Dermis blood vessel endothelial cell (primary cell): ENCODE measurements around the gene MT1B. TPM values are rescaled to one million over a fixed set of nuclear protein-coding genes. Genes with fewer than 3 reads are reported as not detected.

ENCODE experiments used
- DNase-seq: peaks from one replicate; pipeline ENCODE4 v3.0.0; 2010
- total RNA-seq: library from RNA; depleted of rRNA; stranded (reverse); fragments of >200 nt; gene quantifications from 2 replicates; pipeline ENCODE4 v1.2.3, GENCODE V29; 2014

The MT1B gene
- not detected in 2 replicates for total RNA-seq

DNA sequence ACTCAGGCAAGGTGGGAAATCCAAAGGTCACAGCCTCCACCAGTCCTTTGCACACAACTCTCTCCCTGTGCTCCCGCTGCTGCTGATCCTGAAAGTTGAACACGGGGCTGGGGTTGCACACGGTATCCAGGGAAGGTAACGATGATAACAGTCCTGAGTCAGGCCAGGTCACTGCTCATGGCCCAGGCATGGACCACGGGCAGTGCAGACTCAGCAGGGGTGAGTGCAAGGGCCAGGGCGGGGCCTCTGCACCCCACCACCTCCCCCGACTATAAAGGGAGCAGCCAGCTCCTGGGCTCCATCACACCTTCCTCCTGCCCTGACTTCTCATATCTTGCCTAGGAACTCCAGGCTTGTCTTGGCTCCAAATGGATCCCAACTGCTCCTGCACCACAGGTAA is at the start of gene MT1B:
TSS of gene MT1B (plus strand) at position 301 of the 400 bp plus-strand sequence. CDS start at position 369, 68 bp downstream.
- DNase-seq, result no peak

DNA sequence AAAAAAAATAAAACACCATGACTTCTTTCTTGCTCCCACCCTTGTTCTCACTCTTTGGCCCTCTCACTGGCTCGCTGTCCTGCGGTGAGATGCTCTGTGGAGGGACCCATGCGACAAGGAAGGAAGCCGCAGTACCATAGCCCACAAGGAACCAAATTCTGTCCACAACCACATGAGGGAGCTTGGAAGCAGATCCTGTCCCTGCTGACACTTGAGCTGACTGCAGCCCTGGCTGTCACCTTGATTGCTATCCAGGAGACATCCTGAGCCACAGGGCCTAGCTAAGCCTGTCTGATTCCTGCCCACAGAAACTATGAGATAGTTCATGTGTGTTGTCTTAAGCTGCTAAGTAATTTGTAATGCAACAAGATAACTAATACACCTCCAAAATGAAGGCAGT is 48.1 kb upstream of the MT1B start:
- DNase-seq, result peak; percentile 74

DNA sequence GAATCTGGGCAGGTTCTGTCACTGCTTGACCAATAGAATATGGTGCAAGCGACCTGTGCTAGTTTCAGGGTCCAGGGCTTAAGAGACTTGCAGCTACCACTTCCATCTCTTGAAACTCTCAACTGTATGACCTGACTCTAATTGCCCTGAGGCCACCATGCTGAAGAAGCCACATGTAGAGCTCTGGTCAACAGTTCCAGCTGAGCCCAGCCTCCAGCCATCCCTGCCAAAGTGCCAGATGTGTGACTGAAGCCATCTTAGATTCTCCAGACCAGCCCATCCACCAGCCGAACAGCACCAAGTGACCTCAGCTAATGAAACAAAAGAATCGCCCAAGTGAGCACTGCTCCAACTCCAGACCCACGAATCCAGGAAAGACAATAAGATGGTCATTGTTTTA is 46.7 kb upstream of the MT1B start:
- no peak for DNase-seq

DNA sequence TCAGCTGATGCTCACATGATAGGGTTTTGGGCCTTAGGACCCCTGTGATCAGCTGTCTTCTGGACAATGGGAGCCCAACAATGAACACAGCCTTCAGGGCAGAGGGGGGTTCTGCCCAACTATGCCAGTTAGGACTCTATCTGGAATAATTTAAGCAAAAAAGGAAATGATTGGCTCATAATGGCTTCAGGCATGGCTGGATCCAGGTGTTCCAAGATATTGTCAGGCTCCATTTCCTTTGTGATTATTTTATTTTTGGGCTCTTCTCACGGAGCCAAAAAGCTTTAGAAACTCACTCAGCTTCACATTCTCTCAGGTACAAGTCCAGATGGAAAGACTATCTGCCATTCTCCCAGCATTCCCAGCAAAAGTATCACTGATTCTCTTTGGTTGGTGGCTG is 46.2 kb upstream of the MT1B start:
- DNase-seq, result no peak

DNA sequence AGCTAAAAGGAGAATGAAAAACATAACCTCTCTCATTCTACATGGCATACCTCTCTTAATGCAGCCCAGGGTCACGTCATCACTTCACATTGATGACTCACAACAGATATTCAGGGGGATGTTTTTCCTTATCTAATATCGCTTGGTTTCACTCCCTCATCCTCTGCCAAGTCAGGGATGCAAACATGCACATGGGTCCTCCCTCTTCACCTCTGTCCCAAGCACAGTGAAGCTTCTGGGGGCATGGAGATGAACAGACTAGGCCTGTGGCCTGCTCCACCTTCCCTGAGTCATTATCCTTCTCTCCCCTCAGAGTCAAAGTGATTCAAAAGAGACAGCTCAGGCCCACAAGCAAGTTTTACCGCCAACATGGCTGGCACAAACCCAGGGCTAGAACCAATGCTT is 45.6 kb upstream of the MT1B start:
- peak; percentile 55 for DNase-seq

DNA sequence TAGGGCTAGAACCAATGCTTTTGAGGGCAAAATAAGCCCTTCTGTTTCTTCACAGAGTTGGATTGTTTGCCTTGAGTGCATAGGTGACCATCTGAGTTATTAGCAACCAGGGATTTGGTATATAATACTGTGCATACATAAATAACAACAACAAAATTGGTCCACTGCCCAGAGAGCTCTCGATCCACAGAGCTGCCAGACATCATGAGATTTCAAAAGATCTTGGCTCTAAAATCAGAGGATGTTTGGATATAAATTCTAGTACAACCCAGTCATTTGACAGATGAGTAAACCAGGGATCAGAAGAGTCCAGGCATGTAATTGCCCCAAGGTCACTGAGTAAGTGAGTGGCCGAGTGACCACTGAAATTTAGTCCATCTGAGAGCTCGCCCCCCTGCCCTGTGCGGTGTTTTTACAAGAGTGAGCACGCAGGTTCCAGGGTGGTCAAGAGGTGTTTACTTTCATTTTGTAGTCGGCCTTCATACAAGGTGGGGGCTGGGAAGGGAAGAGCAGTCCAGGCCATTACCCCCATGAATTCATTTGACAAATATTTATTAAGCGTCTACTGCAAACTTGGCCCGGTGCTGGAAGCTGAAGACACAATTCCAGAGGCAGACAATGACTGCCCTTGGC is 45.1 kb upstream of the MT1B start:
- DNase-seq, result no peak

DNA sequence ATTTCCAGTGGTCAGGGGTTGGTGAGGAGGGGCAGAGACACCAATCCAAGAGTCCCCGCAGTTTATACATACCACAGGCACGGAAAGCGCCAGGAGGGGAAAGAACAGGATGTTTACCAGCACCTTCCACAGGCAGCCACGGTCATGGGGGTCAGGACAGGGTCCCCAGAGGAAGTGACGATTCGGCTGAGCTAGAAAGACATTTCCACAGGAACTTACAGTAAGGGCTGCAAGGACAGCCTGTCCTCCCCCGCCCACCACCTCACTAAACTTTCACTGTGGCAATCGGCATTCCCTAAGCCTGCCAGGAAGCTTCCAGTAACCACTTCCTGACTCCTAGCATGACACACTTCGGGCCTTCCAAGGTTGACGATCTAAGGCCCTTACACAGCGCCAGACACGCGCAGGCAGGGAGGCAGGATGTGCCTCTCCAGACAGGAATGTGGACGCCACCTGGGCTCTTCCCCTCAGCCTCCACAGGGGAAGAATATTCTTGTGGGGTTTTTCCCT is 44.5 kb upstream of the MT1B start:
- peak; percentile 99 for DNase-seq

DNA sequence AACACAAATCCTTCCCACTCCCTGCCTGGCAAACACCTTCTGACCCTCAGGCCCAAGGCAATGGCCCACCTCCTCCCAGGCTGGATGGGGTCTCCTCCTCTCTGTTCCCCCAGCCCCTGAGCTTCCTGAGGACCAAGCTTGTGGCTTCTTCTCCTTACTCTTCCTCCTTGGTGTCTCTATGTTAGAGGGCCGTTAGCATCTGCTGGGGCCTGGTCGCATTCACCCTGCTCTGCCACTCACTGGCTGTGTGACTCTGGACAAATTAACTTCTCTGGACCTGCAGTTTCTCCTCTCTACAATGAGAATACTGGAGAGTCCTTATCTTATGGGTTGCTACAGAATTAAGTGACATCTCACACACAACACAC is 44.0 kb upstream of the MT1B start:
- DNase-seq, result no peak

DNA sequence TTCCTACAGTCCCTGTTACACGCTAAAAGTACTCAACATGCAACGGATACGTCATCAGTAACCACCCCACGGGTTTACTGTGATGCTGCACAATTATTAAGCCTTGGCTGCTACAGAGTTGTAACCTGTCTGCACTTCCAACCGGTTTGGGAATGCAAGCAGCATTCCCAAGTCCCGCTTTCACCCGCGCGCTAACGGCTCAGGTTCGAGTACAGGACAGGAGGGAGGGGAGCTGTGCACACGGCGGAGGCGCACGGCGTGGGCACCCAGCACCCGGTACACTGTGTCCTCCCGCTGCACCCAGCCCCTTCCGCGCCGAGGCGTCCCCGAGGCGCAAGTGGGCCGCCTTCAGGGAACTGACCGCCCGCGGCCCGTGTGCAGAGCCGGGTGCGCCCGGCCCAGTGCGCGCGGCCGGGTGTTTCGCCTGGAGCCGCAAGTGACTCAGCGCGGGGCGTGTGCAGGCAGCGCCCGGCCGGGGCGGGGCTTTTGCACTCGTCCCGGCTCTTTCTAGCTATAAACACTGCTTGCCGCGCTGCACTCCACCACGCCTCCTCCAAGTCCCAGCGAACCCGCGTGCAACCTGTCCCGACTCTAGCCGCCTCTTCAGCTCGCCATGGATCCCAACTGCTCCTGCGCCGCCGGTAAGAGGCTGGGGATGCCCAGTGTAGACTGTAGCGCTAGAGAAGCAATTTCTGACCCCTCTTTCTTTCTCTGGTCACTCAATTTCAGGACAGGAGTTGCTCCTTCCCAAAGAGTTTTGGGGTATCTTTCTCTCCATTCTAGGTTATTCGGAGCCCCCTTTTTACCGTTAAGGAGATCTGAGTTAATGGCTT is 43.4 kb upstream of the MT1B start, which contains the start of gene MT2A:
TSS of gene MT2A (plus strand) at position 542 of the 833 bp plus-strand sequence. CDS start at position 614, 72 bp downstream.
- DNase-seq, result peak; percentile 98

DNA sequence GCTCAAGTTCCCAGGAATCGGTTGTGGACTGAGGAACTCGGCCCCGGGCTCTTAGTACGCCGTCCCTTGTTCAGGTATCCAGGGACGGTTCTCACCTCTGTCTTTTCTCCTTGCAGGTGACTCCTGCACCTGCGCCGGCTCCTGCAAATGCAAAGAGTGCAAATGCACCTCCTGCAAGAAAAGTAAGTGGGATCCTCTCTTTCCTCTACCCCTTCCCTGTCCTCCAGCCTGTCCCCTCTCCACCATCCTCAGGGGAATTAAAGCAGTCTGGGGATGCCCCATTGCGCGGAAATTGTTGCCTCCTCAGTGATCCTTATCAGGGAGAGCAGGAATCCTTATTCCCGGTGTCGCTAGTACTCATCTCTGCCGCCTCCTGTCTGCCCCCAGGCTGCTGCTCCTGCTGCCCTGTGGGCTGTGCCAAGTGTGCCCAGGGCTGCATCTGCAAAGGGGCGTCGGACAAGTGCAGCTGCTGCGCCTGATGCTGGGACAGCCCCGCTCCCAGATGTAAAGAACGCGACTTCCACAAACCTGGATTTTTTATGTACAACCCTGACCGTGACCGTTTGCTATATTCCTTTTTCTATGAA is 42.7 kb upstream of the MT1B start:
- DNase-seq, result peak; percentile 23

DNA sequence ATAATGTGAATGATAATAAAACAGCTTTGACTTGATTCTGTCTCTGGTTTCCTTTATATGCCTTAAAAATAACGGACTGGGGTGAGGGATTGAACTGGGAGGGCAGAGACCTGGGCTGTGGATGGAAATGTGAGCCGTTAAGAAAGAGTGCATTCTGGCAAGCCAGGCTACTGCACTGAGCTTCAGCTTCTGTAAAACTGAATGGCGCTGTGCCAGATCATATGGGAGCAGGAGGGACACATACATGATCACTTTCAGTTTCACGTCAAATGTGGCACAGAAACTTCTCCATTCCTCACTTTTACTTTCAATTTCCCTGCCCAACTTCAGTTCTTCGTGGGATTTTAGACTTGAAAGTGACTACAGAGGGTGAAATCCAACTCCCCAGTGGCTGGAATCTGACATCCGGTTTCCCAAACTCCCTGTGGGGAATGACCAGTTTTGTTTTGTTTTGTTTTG is 42.2 kb upstream of the MT1B start:
- DNase-seq, result peak; percentile 85

DNA sequence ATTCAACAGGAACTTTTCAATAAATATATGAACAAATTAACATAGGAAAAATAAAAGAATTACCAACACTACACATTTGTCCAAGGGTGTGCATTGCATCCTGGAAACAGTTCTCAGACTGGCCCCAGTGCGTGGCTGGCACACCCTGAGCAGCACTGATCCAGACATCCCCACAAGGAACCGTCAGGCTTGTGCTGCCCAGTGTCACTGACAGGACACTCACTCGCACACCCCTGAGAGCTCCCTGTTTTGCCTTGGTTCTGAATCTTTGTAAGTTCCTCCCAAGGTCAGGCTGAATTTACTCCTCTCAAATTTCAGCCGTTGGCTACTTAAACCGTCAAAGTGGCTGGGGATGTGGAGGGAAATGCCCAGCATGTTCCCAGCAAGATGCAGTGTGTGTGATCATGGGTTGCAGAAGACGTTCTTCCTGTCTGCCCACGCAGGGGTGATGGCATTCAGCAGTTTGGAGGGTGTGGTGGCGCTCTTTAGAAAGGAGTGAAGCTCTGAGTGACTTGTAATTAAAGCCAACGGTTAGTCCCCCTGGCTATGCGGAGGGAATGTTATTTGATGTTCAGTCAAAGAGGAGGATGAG is 41.6 kb upstream of the MT1B start:
- DNase-seq, result peak; percentile 80

DNA sequence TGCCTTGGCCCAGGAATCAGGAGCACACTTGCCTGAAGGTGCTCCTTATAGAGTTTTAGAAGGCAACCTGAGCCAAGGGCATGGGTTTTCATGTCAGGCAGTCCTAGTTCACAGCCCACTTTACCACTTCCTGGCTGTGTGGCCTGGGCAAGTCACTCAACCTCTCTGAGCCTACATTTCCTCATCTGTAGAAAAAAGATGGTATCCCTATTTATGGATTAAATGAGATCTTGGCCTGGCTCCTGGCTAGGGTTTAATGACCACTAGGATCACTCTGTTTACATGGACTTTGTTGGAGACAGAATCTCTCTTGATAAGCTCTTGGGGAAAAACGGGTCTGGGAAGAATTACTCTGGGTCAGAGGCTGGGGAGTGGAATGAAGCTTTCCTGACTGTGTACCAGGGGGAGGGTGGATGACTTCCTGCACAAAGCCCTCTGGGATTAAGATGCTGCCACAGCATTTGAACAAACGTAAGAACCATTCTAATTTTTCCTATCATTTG is 41.0 kb upstream of the MT1B start:
- peak; percentile 16 for DNase-seq

DNA sequence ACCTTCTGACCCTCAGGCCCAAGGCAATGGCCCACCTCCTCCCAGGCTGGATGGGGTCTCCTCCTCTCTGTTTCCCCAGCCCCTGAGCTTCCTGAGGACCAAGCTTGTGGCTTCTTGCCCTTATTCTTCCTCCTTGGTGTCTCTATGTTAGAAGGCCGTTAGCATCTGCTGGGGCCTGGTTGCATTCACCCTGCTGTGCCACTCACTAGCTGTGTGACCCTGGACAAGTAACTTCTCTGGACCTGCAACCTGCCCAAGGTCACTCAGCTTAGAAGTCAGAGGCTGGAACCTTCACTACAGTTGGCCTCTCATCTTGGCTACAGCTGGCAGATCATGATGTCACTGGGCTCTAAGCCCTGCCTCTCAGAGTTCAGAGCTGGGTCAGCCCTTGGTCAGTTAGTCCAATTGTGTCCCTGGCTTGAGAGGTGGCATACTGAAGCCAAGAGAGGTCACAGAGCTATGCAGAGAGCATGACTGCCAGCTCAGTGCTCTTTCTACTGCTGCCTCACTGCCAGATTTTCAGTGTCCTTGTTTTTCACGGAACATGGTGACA is 40.3 kb upstream of the MT1B start:
- DNase-seq, result peak; percentile 68

DNA sequence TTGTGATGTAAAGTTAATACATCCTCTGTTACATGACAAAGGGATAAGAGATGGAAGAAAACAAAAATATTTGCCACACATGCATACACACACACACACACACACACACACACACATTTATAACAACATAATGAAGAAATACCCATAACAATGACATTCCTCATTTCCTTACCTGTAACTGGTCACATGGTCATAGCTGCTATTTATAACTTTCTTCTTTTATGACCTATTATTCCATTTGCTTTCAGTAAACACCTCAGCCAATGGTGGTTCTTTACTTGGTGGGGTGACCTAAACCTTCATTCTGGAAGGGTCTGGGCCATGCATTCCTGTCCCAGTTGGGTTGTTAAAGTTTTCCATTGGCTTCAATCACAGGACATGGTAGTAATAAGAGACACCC is 38.0 kb upstream of the MT1B start:
- peak; percentile 23 for DNase-seq

DNA sequence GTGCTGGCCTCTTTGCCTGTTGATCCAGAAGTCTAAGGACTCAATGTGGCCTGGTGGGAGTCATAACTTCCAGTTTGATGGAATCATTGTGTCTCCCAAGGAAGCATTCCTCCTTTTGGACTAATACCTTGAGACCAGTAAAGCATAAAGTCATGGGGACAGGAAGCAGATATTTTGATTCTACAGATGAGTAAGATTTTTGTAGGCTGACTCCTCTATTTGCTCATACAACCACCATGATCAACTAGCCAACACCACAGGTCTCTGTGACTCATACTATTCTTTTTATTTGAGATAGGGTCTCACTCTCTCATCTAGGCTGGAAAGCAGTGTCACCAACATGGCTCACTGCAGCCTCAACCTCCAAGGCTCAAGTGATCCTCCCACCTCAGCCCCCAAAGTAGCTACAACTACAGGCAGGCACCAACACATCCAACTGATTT is 37.1 kb upstream of the MT1B start:
- peak; percentile 54 for DNase-seq

DNA sequence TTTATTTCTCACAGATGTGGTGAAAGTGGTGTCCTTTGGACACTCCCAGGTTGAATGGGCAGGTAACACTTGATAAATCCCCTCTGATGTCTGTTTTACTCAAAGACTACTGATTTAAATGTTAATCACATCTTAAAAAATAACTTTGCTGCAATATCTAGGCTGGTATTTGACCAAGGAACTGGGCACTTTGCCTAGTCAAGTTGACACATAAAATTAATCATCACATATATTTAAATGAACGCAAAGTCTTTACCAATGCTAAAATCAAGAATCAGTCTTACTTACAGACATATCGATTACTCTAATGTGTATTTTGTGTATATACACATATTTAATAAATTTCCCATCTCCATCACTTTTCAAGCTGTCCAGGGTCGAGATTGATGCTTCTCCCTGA is 36.3 kb upstream of the MT1B start:
- no peak for DNase-seq

DNA sequence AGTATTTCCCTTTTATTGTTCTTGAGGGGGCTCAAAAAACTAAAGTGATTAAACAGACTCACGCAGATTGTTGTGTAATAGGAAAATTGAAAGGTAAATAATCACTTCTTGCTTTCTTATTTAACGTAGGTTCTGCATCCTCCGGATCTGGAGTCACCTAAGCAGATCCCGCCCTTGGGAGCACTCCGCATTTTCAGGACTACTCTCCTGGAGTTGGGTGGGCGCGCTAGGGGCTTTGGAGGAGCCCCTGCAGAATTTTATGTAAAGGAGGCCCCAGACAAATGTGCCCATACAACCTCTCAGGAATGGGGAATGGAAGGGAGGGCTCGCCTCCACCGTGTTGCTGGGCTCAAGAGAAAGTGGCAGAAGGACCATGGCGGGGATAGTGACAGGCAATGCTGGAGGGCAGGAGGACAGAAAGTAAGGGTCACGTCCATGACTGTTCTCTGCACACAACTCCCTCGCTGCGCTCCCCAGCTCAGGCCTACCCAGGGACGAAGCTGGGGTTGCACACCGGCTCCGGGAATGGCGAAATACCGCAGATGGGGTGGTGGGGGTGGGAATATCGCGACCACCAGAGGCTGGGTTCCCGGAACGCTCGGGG is 35.0 kb upstream of the MT1B start:
- no peak for DNase-seq

DNA sequence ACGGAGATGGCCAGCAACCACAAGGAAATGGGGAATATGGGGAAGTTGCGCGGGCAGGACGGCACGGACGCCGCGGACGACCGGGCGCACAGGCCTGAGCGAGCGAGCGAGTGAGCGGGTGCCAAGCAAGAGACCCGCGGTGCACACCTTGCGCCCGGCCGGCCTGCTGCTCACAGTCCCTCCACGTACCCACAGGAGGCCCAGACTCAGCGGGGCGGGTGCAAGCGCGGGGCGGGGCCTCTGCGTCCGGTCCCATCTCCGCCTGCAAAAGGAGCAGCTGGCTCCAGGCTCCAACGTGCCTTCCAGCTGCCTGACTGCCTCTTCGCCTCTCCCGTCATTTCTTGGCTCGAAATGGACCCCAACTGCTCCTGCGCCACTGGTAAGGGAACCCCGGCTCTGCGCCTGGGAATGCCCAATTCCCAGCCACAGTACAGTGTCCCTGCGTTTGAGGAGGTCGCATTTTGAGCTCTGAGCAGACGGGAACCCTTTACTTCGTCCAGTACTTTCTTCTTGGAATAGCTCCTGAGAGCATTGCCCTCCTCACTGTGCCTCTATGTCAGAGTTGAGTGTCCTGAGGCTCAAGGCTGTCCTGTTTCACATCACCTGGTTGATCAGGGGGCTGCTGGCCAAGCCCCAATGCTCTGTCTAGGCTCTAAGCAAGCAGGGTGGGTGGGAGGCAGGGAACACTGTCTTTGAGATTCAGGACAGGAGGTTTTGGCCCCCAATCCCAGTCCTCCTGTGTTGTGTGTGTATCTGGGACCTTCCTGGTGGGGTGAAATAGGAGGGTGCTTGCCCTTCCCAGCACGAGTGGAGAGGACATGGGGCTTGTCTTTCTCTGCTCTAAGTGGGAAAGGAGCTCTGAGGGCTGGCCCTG is 34.2 kb upstream of the MT1B start:
- peak; percentile 63 for DNase-seq

DNA sequence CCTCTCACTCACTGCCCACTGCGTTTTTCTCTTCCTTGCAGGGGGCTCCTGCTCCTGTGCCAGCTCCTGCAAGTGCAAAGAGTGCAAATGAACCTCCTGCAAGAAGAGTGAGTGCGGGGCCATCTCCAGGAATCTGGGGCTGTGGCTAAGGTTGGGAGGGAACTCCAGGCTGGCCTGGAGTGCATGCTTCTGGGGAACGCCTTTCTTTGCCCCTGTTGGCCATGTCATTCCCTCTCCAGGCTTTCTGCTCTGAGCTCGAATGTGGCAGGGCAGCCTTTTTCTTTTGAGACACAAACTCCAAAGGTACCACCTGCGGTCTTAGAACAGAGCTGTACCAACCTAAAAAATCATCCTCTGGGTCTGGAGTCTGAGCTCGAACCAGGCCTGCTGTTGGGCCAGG is 33.5 kb upstream of the MT1B start:
- no peak for DNase-seq

DNA sequence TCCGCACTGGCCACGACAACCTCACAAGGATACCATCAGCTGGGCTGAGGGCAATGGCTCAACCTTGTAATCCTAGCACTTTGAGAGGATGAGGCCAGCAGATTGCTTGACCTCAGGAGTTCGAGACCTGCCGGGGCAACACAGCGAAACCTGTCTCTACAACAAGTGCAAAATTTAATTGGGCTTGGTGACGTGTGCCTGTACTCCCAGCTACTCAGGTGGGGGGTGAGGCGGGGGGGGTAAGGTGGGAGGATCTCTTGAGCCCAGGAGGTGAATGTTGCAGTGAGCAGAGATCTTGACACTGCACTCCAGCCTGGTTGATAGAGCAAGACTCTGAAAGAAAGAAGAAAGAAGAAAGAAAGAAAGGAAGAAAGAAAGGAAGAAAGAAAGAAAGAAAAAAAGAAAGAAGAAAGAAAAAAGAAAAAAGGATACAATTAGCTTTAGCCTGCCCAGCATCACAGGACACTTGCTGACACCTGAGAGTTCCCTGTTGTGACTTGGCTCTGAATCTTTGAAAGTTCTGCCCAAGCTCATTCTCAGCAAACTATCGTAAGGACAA is 31.3 kb upstream of the MT1B start:
- no peak for DNase-seq
